H9 (cell line): ENCODE measurements around the gene ERCC8. TPM values are rescaled to one million over a fixed set of nuclear protein-coding genes. Genes with fewer than 3 reads are reported as not detected.

ENCODE experiments used
- DNase-seq: peaks from one replicate; pipeline ENCODE4 v3.0.0-alpha.2; 2017
- H2AFZ ChIP-seq: one replicate; pipeline ENCODE4 v1.6.1; 2013; ENCODE audit warnings: mild to moderate bottlenecking, low read length, control low read depth, moderate library complexity
- H2AK5ac ChIP-seq: 2 replicates; pipeline ENCODE4 v1.6.1; 2013; ENCODE audit warnings: low read length, control low read depth, mixed read lengths; ENCODE audit not compliant: insufficient read length
- H2BK120ac ChIP-seq: one replicate; pipeline ENCODE4 v1.6.1; 2013; ENCODE audit warnings: low read depth, mild to moderate bottlenecking, low read length, control low read depth, inconsistent platforms; ENCODE audit not compliant: poor library complexity, severe bottlenecking
- H2BK12ac ChIP-seq: 2 replicates; pipeline ENCODE4 v1.6.1; 2013; ENCODE audit warnings: low read length, control low read depth, mixed read lengths, low read depth; ENCODE audit not compliant: insufficient read length
- H2BK15ac ChIP-seq: 2 replicates; pipeline ENCODE4 v1.6.1; 2013; ENCODE audit warnings: low read depth, low read length, control low read depth
- H2BK20ac ChIP-seq: one replicate; pipeline ENCODE4 v1.6.1; 2013; ENCODE audit warnings: low read depth, mild to moderate bottlenecking, low read length, control low read depth, inconsistent platforms; ENCODE audit not compliant: poor library complexity, severe bottlenecking
- H2BK5ac ChIP-seq: 2 replicates; pipeline ENCODE4 v1.6.1; 2013; ENCODE audit warnings: low read length, control low read depth, mixed read lengths; ENCODE audit not compliant: insufficient read length
- H3K14ac ChIP-seq: 2 replicates; pipeline ENCODE4 v1.6.1; 2013; ENCODE audit warnings: low read length, control low read depth; ENCODE audit not compliant: insufficient read depth
- H3K18ac ChIP-seq: 2 replicates; pipeline ENCODE4 v1.6.1; 2013; ENCODE audit warnings: low read depth, mild to moderate bottlenecking, mixed read lengths, low read length, control low read depth; ENCODE audit not compliant: insufficient read length
- H3K23ac ChIP-seq: 2 replicates; pipeline ENCODE4 v1.6.1; 2013; ENCODE audit warnings: low read length, control low read depth, mixed read lengths, low read depth; ENCODE audit not compliant: insufficient read length
- H3K23me2 ChIP-seq: 2 replicates; pipeline ENCODE4 v1.6.1; 2013; ENCODE audit warnings: low read depth, mild to moderate bottlenecking, mixed read lengths, low read length, control low read depth; ENCODE audit not compliant: insufficient read length, poor library complexity, severe bottlenecking
- H3K27ac ChIP-seq: 2 replicates; pipeline ENCODE4 v1.5.1; 2013; ENCODE audit warnings: low read length, control low read depth, mixed read lengths, low read depth; ENCODE audit not compliant: insufficient read length
- H3K27me3 ChIP-seq: 2 replicates; pipeline ENCODE4 v1.6.1; 2013; ENCODE audit warnings: low read length, control low read depth, inconsistent platforms; ENCODE audit not compliant: insufficient read depth
- H3K4ac ChIP-seq: 2 replicates; pipeline ENCODE4 v1.6.1; 2013; ENCODE audit warnings: low read depth, mild to moderate bottlenecking, control low read depth, inconsistent platforms, low read length, moderate library complexity
- H3K4me1 ChIP-seq: 2 replicates; pipeline ENCODE4 v1.6.1; 2013; ENCODE audit warnings: low read length, control low read depth, inconsistent platforms; ENCODE audit not compliant: insufficient read depth
- H3K4me2 ChIP-seq: 2 replicates; pipeline ENCODE4 v1.6.1; 2013; ENCODE audit warnings: low read length, control low read depth, mixed read lengths; ENCODE audit not compliant: insufficient read length, insufficient read depth
- H3K56ac ChIP-seq: 2 replicates; pipeline ENCODE4 v1.6.1; 2013; ENCODE audit warnings: low read depth, mild to moderate bottlenecking, mixed read lengths, low read length, control low read depth; ENCODE audit not compliant: insufficient read length
- H3K79me1 ChIP-seq: 2 replicates; pipeline ENCODE4 v1.6.1; 2013; ENCODE audit warnings: low read depth, mild to moderate bottlenecking, moderate library complexity, low read length, control low read depth, inconsistent platforms; ENCODE audit not compliant: insufficient read depth, poor library complexity, severe bottlenecking
- H3K79me2 ChIP-seq: 2 replicates; pipeline ENCODE4 v1.6.1; 2013; ENCODE audit warnings: low read length, control low read depth, inconsistent platforms; ENCODE audit not compliant: insufficient read depth
- H3K9ac ChIP-seq: 2 replicates; pipeline ENCODE4 v1.6.1; 2013; ENCODE audit warnings: low read length, control low read depth, mixed read lengths; ENCODE audit not compliant: insufficient read length; ENCODE audit errors: extremely low read depth
- H3K9me3 ChIP-seq: one replicate; pipeline ENCODE4 v1.6.1; 2013; ENCODE audit warnings: low read depth, low read length, inconsistent platforms; ENCODE audit not compliant: control insufficient read depth
- H3T11ph ChIP-seq: one replicate; pipeline ENCODE4 v1.6.1; 2013; ENCODE audit warnings: mild to moderate bottlenecking, low read length, control low read depth, inconsistent platforms
- H4K20me1 ChIP-seq: one replicate; pipeline ENCODE4 v1.6.1; 2013; ENCODE audit not compliant: control insufficient read depth, insufficient read length, insufficient read depth
- H4K5ac ChIP-seq: 2 replicates; pipeline ENCODE4 v1.6.1; 2013; ENCODE audit warnings: low read depth, mild to moderate bottlenecking, mixed read lengths, low read length, control low read depth; ENCODE audit not compliant: insufficient read length
- H4K8ac ChIP-seq: replicated peaks from 2 replicates; pipeline ENCODE4 v1.6.1; 2013; ENCODE audit warnings: low read length, control low read depth, mixed read lengths, low read depth; ENCODE audit not compliant: insufficient read length
- H4K91ac ChIP-seq: 2 replicates; pipeline ENCODE4 v1.6.1; 2013; ENCODE audit warnings: low read depth, mild to moderate bottlenecking, moderate library complexity, mixed read lengths, low read length, control low read depth; ENCODE audit not compliant: insufficient read length
- H3K27ac Mint-ChIP-seq, 3 experiments: 2 replicates in 2 of 3; 3 replicates in 1 of 3; pipeline ENCODE4 v1.8.0; 2020 to 2021; ENCODE audit warnings: mixed read lengths in 3 of 3, mild to moderate bottlenecking in 1 of 3, moderate library complexity in 1 of 3
- H3K27me3 Mint-ChIP-seq: 2 replicates; pipeline ENCODE4 v1.8.0; 2021; ENCODE audit warnings: low read depth, mild to moderate bottlenecking, moderate library complexity, mixed read lengths
- H3K36me3 Mint-ChIP-seq, 3 experiments: 2 replicates in 2 of 3; 3 replicates in 1 of 3; pipeline ENCODE4 v1.8.0; 2020 to 2021; ENCODE audit warnings: low read depth in 3 of 3, mixed read lengths in 3 of 3; ENCODE audit not compliant: insufficient read depth in 1 of 3
- H3K4me1 Mint-ChIP-seq, 2 experiments: 2 replicates each; pipeline ENCODE4 v1.8.0; 2020; ENCODE audit warnings: mixed read lengths in 2 of 2
- H3K4me3 Mint-ChIP-seq, 2 experiments: 2 replicates in 1 of 2; 3 replicates in 1 of 2; pipeline ENCODE4 v1.8.0; 2020 to 2021; ENCODE audit warnings: mild to moderate bottlenecking in 2 of 2, mixed read lengths in 2 of 2, moderate library complexity in 1 of 2
- H3K9me3 Mint-ChIP-seq, 2 experiments: 2 replicates in 1 of 2; 3 replicates in 1 of 2; pipeline ENCODE4 v1.8.0; 2020; ENCODE audit warnings: mild to moderate bottlenecking in 2 of 2, mixed read lengths in 2 of 2, moderate library complexity in 1 of 2
- CTCF ChIP-seq: fragments of 200-600 bp; sonication (generic); conservative IDR thresholded peaks from 3 replicates; pipeline ENCODE4 v1.8.0; 2021; ENCODE audit warnings: antibody characterized with exemption, mild to moderate bottlenecking
- WGBS: extraction: QIAGEN DNeasy Blood & Tissue Kit; methylation state at CpG from one replicate; pipeline ENCODE4 v1.1.7; 2013; ENCODE audit warnings: missing lambda C conversion rate, low lambda C conversion rate, mixed read lengths; ENCODE audit not compliant: insufficient read length; ENCODE audit errors: extremely low coverage; 5-methylcytosine and 5-hydroxymethylcytosine counted together
- total RNA-seq: library from RNA; stranded (reverse); gene quantifications from 2 replicates; pipeline ENCODE4 v1.2.1, GENCODE V29; 2021

Gene ERCC8
- total RNA-seq, 1 experiment from 2014 or later = 18.0 TPM

- no peaks in the 10 kb centered on the region for H3K36me3 Mint-ChIP-seq
- DNase-seq = no peak
- H4K20me1 ChIP-seq = no peaks in the 10 kb centered on the region
- no peaks in the 10 kb centered on the region; a peak in 1 of 4 replicates for H3K4me1 Mint-ChIP-seq
- H2BK15ac ChIP-seq = no peak overlapping the region
- no peak overlapping the region for H3T11ph ChIP-seq
- no peak overlapping the region for H2BK5ac ChIP-seq
- H3K4me3 Mint-ChIP-seq = no peak overlapping the region
- H3K4ac ChIP-seq = no peak overlapping the region
- H2BK12ac ChIP-seq = no peak overlapping the region
- no peaks in the 10 kb centered on the region for H3K79me1 ChIP-seq
- H3K9me3 ChIP-seq = no peaks in the 10 kb centered on the region
- H2AFZ ChIP-seq = no peak overlapping the region
- no peak overlapping the region for H3K18ac ChIP-seq
- H3K27ac Mint-ChIP-seq = no peak overlapping the region
- H3K9ac ChIP-seq = no peak overlapping the region
- H3K23me2 ChIP-seq = no peaks in the 10 kb centered on the region
- no peak overlapping the region for H3K23ac ChIP-seq
- no peak for TF ChIP-seq CTCF
- H4K91ac ChIP-seq = no peak overlapping the region
- H3K27me3 Mint-ChIP-seq = no peaks in the 10 kb centered on the region
- H3K4me2 ChIP-seq = no peak overlapping the region
- no peak overlapping the region for H3K56ac ChIP-seq
- no CpG with 5 or more reads among the region's 1 CpG for WGBS
- no peak overlapping the region for H2AK5ac ChIP-seq
- H3K27ac ChIP-seq = no peak overlapping the region
- no peaks in the 10 kb centered on the region for H3K27me3 ChIP-seq
- H3K79me2 ChIP-seq = no peaks in the 10 kb centered on the region; the same call in 1 of the 2 replicates
- H2BK120ac ChIP-seq = no peak overlapping the region
- H3K9me3 Mint-ChIP-seq = no peaks in the 10 kb centered on the region
- no peak overlapping the region for H4K8ac ChIP-seq
- H3K4me1 ChIP-seq = no peaks in the 10 kb centered on the region
- H3K14ac ChIP-seq = no peak overlapping the region
- no peak overlapping the region for H4K5ac ChIP-seq
- H2BK20ac ChIP-seq = no peak overlapping the region
Measured at GRCh38 chr5:60827201-60827600, 117.7 kb downstream of the ERCC8 start.
